ENCODE measurements around the gene RGSL1. TPM values are rescaled to one million over a fixed set of nuclear protein-coding genes. Genes with fewer than 3 reads are reported as not detected.

Gene RGSL1
- total RNA-seq, 2 experiments from 2014 or later = not detected

DNA sequence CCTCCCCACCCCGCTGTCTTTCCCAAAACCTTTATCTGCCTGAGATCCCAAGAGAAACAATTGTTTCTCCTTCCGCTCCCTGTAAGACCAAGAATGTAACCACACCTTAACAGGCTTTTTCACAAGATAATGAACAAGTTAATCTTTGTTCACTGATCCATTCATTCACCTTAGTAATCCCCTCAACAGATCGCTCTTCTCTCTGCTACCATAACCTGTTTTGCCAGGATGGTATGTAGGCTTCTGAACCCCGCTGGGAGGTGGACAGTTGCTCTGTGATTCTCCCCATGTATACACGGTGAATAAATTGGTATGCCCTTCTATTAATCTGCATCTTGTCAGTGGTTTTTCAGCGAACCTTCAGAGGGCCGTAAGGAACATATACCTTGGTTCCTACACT, 18.7 kb upstream of the RGSL1 start:
- Mint-ChIP-seq H3K4me3 (no peak overlapping the region), H3K9me3 (no peaks in the 10 kb centered on the region)

GRCh38 chr1:182433580-182433979, 16.4 kb upstream of the RGSL1 start:
- Mint-ChIP-seq H3K4me3 (no peak overlapping the region), H3K27ac (no peak overlapping the region), H3K36me3 (ENCODE audit: low read depth) (no peaks in the 10 kb centered on the region), H3K9me3 (peaks cover 3% of the 10 kb centered on the region), H3K4me1 (ENCODE audit: low read depth) (peaks cover 17% of the 10 kb centered on the region), H3K27me3 (peaks cover 5% of the 10 kb centered on the region)
- Histone ChIP-seq H3K9me3 (ENCODE audit: control insufficient read depth in 1 of 2, insufficient read depth in 1 of 2, low read length in 2 of 2) (no peaks in the 10 kb centered on the region), H3K4me3 (ENCODE audit: low read length) (no peak overlapping the region), H3K27ac (ENCODE audit: low read depth in 1 of 2, low read length in 2 of 2) (no peak overlapping the region), H3K27me3 (ENCODE audit: control insufficient read depth in 1 of 2, insufficient read depth in 2 of 2, low read length in 2 of 2) (peaks cover 0 to 5% of the 10 kb centered on the region in 2 experiments), H3K36me3 (ENCODE audit: insufficient read depth, low read length) (no peaks in the 10 kb centered on the region), H3K4me1 (ENCODE audit: insufficient read depth, low read length) (peaks cover 10% of the 10 kb centered on the region)
- no peak for DNase-seq
- ChIA-PET CTCF (no interaction called here), POLR2A (no interaction called here)
- no peak for ATAC-seq (ENCODE audit: poor library complexity)
- no peak for TF ChIP-seq CTCF (IDR thresholded peaks at IDR 0.05)
- intact Hi-C loops (cut with DNase I, micrococcal nuclease) = no loop called here

More for the DNA sequence above, 18.7 kb upstream of the RGSL1 start:
- Mint-ChIP-seq H3K4me1 (ENCODE audit: low read depth) (peaks cover 17% of the 10 kb centered on the region), H3K36me3 (ENCODE audit: low read depth) (no peaks in the 10 kb centered on the region), H3K27ac (no peak overlapping the region), H3K27me3 (peaks cover 5% of the 10 kb centered on the region)
- DNase-seq (no peak), ATAC-seq (ENCODE audit: poor library complexity) (no peak)
- POLR2A ChIA-PET = no interaction called here
- Histone ChIP-seq H3K27ac (ENCODE audit: low read depth in 1 of 2, low read length in 2 of 2) (no peak overlapping the region), H3K27me3 (ENCODE audit: control insufficient read depth in 1 of 2, insufficient read depth in 2 of 2, low read length in 2 of 2) (no peaks in the 10 kb centered on the region), H3K9me3 (ENCODE audit: control insufficient read depth in 1 of 2, insufficient read depth in 1 of 2, low read length in 2 of 2) (no peaks in the 10 kb centered on the region), H3K4me3 (ENCODE audit: low read length) (no peak overlapping the region), H3K36me3 (ENCODE audit: insufficient read depth, low read length) (no peaks in the 10 kb centered on the region), H3K4me1 (ENCODE audit: insufficient read depth, low read length) (peaks cover 10% of the 10 kb centered on the region)
- intact Hi-C loops (cut with DNase I, micrococcal nuclease) = no loop called here
- TF ChIP-seq CTCF (IDR thresholded peaks at IDR 0.05) = no peak
- CTCF ChIA-PET = no interaction called here

DNA sequence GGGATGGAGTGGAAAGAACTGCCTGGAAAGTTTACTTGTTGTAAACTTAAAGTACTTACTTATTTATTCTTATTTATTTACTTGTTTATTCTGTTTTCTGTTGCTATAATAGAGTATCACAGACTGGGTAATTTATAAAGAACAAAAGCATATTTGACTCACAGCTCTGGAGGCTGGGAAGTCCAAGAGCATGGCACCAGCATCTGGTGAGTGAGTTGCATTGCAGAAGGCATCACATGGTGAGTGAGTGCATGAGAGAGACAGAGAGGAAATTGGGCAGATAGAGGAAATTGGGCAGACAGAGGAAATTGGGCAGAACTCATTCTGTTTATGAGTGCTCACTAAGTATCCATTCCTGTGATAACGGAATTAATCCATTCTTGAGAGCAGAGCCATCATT, 11.6 kb upstream of the RGSL1 start:
- Histone ChIP-seq H3K36me3 (ENCODE audit: insufficient read depth, low read length) (no peaks in the 10 kb centered on the region), H3K9me3 (ENCODE audit: control insufficient read depth in 1 of 2, insufficient read depth in 1 of 2, low read length in 2 of 2) (peaks cover 0 to 12% of the 10 kb centered on the region in 2 experiments), H3K4me3 (ENCODE audit: low read length) (no peak overlapping the region), H3K27me3 (ENCODE audit: control insufficient read depth in 1 of 2, insufficient read depth in 2 of 2, low read length in 2 of 2) (peaks cover 0 to 5% of the 10 kb centered on the region in 2 experiments), H3K4me1 (ENCODE audit: insufficient read depth, low read length) (no peaks in the 10 kb centered on the region), H3K27ac (ENCODE audit: low read depth in 1 of 2, low read length in 2 of 2) (no peak overlapping the region)
- H3K4me3 Mint-ChIP-seq = no peak overlapping the region
- peaks cover 5% of the 10 kb centered on the region for H3K27me3 Mint-ChIP-seq
- no peak for TF ChIP-seq CTCF (IDR thresholded peaks at IDR 0.05)
- no peaks in the 10 kb centered on the region for H3K4me1 Mint-ChIP-seq (ENCODE audit: low read depth)
- intact Hi-C loops (cut with DNase I, micrococcal nuclease) = no loop called here
- DNase-seq (no peak), ATAC-seq (ENCODE audit: poor library complexity) (no peak)
- no peak overlapping the region for H3K27ac Mint-ChIP-seq
- H3K36me3 Mint-ChIP-seq (ENCODE audit: low read depth) = no peaks in the 10 kb centered on the region
- ChIA-PET CTCF (no interaction called here), POLR2A (no interaction called here)
- H3K9me3 Mint-ChIP-seq = peaks cover 3% of the 10 kb centered on the region

Measured in CD4-positive, alpha-beta T cell (primary cell).